ENCODE results near the gene GORASP2. TPM values are rescaled to one million over a fixed set of nuclear protein-coding genes. Genes with fewer than 3 reads are reported as not detected.

Gene GORASP2
- total and polyA plus RNA-seq, 2 of the 8 experiments (the other 6 are each of a cell fraction or from before 2014, with no cell fraction given), result 86.8 to 214 TPM

- no peak for TF ChIP-seq CHD7 (IDR thresholded peaks at IDR 0.05; ENCODE audit: insufficient replicate concordance, low read length)
- no peak for TF ChIP-seq SIN3A (conservative IDR thresholded peaks at IDR 0.05 in 1 of 2, IDR thresholded peaks at IDR 0.05 in 1 of 2; ENCODE audit: low read depth in 1 of 2, low read length in 2 of 2)
- no peak for TF ChIP-seq KDM4A (IDR thresholded peaks at IDR 0.05; ENCODE audit: low read depth, low read length, severe bottlenecking)
Observed at GRCh38 chr2:170932948-170933347, 3.9 kb downstream of the GORASP2 start (continued).

Data from H1 (cell line).